GM20000 (cell line): Measurements from ENCODE around the gene SRCIN1.

ENCODE experiments used
- DNase-seq: peaks from one replicate; pipeline ENCODE4 v3.0.0; 2012; ENCODE audit warnings: low spot score
- CTCF ChIP-seq: IDR thresholded peaks from 2 replicates; pipeline ENCODE4 v1.5.1; 2012; ENCODE audit warnings: mild to moderate bottlenecking, control low read depth; ENCODE audit errors: extremely low read depth, missing control alignments

The SRCIN1 gene

GRCh38 chr17:38587947-38588787 is 17.6 kb downstream of the SRCIN1 start:
- TF ChIP-seq CTCF = no peak
- no peak for DNase-seq

GRCh38 chr17:38587203-38587602 is 18.5 kb downstream of the SRCIN1 start:
- DNase-seq = no peak
- no peak for TF ChIP-seq CTCF

- no peak for TF ChIP-seq CTCF
- no peak for DNase-seq
Observed at GRCh38 chr17:38586788-38587187, 19.0 kb downstream of the SRCIN1 start.

- DNase-seq = no peak
- no peak for TF ChIP-seq CTCF
Observed at GRCh38 chr17:38585918-38586529, 19.7 kb downstream of the SRCIN1 start.

GRCh38 chr17:38585056-38585917 is 20.5 kb downstream of the SRCIN1 start:
- DNase-seq = no peak
- TF ChIP-seq CTCF = no peak

GRCh38 chr17:38584350-38584925 is 21.3 kb downstream of the SRCIN1 start:
- peak; percentile 78 for TF ChIP-seq CTCF
- DNase-seq = peak; percentile 84
